OCI-LY7 (cell line): ENCODE data around the gene BBLN. TPM values are rescaled to one million over a fixed set of nuclear protein-coding genes. Genes with fewer than 3 reads are reported as not detected.

ENCODE experiments used
- BruUV-seq: library from RNA; stranded (reverse); fragments of 400-500 nt; replicated peaks from 2 replicates; lab custom pipeline; 2021; lab: Mats Ljungman, UMichigan
- CTCF ChIA-PET: fragments of 300-600 bp; sonication (Branson Sonifier 250); formaldehyde crosslinking; loops from one replicate; lab custom pipeline; 2022; ENCODE audit warnings: antibody characterized with exemption; ENCODE audit not compliant: unreplicated experiment; lab: Charles Lee
- POLR2A ChIA-PET: fragments of 300-600 bp; sonication (Branson Sonifier 250); formaldehyde crosslinking; loops from one replicate; lab custom pipeline; 2022; ENCODE audit warnings: antibody characterized with exemption; lab: Charles Lee
- DNase-seq: peaks from one replicate; pipeline ENCODE4 v3.0.0-alpha.2; 2015; ENCODE audit warnings: low spot score
- H2AFZ ChIP-seq: fragments of 200-600 bp; sonication (generic), shearing (Covaris generic); 2 replicates; pipeline ENCODE4 v1.6.1; 2014; ENCODE audit warnings: mild to moderate bottlenecking, antibody characterized with exemption, low read length, moderate library complexity
- H3K27ac ChIP-seq: fragments of 200-600 bp; sonication (generic); 2 replicates; pipeline ENCODE4 v1.5.1; 2014; ENCODE audit warnings: mixed run types, low read depth, mild to moderate bottlenecking, moderate library complexity, low read length, inconsistent platforms; ENCODE audit not compliant: poor library complexity, severe bottlenecking
- H3K36me3 ChIP-seq: fragments of 200-600 bp; sonication (generic); 2 replicates; pipeline ENCODE4 v1.6.1; 2014; ENCODE audit warnings: mild to moderate bottlenecking, antibody characterized with exemption, low read length, moderate library complexity, mixed read lengths; ENCODE audit not compliant: insufficient read depth
- H3K4me1 ChIP-seq: fragments of 200-600 bp; sonication (generic); 2 replicates; pipeline ENCODE4 v1.5.1; 2014; ENCODE audit warnings: mild to moderate bottlenecking, low read length; ENCODE audit not compliant: insufficient read depth, poor library complexity, severe bottlenecking
- H3K4me2 ChIP-seq: fragments of 200-600 bp; sonication (generic); 2 replicates; pipeline ENCODE4 v1.6.1; 2014; ENCODE audit warnings: mild to moderate bottlenecking, low read length
- H3K4me3 ChIP-seq: fragments of 200-600 bp; sonication (generic); 2 replicates; pipeline ENCODE4 v1.5.1; 2014; ENCODE audit warnings: mild to moderate bottlenecking, low read depth, low read length; ENCODE audit not compliant: poor library complexity, severe bottlenecking
- H3K79me2 ChIP-seq: fragments of 200-600 bp; sonication (generic); 2 replicates; pipeline ENCODE4 v1.6.1; 2016; ENCODE audit warnings: low read depth, mild to moderate bottlenecking, low read length, moderate library complexity, mixed read lengths; ENCODE audit not compliant: insufficient read depth
- H3K9me2 ChIP-seq: fragments of 200-600 bp; sonication (generic); 2 replicates; pipeline ENCODE4 v1.6.1; 2016; ENCODE audit warnings: mild to moderate bottlenecking, low read length, mixed read lengths; ENCODE audit not compliant: insufficient read depth
- H3K9me3 ChIP-seq: fragments of 200-600 bp; sonication (generic); 2 replicates; pipeline ENCODE4 v1.6.1; 2014; ENCODE audit warnings: mild to moderate bottlenecking, mixed run types, low read length, mixed read lengths
- H4K20me1 ChIP-seq: fragments of 200-600 bp; sonication (generic); 2 replicates; pipeline ENCODE4 v1.6.1; 2014; ENCODE audit warnings: mild to moderate bottlenecking, antibody characterized with exemption, low read length, moderate library complexity, mixed read lengths; ENCODE audit not compliant: insufficient read depth
- EZH2phosphoT487 ChIP-seq: fragments of 200-600 bp; sonication (generic); IDR thresholded peaks from 2 replicates; pipeline ENCODE4 v1.6.1; 2018; ENCODE audit warnings: low read depth, borderline replicate concordance, mild to moderate bottlenecking, mixed run types, antibody characterized with exemption, low read length, moderate library complexity, mixed read lengths
- intact Hi-C: fragments of 100-400 bp; cut with micrococcal nuclease; formaldehyde crosslinking; loops from one replicate; pipeline ENCODE4 v1.10.0; 2022; ENCODE audit not compliant: unreplicated experiment
- total RNA-seq, 2 experiments: library from RNA; depleted of rRNA in 1 of 2; stranded (reverse); fragments of >200 nt in 1 of 2; shearing (Covaris generic) in 1 of 2; gene quantifications; 2 replicates each; pipeline ENCODE4 v1.2.3, GENCODE V29; 2014 to 2022
- TF ChIP-seq, protein P1 (sequence below): fragments of 200-600 bp; sonication (generic); conservative IDR thresholded peaks from 2 replicates; pipeline ENCODE4 v1.5.1; 2014; ENCODE audit warnings: mild to moderate bottlenecking, antibody characterized with exemption, low read length, moderate library complexity, mixed read lengths

BBLN gene
- total RNA-seq, 2 experiments from 2014 or later, result 66.9 to 104 TPM

DNA sequence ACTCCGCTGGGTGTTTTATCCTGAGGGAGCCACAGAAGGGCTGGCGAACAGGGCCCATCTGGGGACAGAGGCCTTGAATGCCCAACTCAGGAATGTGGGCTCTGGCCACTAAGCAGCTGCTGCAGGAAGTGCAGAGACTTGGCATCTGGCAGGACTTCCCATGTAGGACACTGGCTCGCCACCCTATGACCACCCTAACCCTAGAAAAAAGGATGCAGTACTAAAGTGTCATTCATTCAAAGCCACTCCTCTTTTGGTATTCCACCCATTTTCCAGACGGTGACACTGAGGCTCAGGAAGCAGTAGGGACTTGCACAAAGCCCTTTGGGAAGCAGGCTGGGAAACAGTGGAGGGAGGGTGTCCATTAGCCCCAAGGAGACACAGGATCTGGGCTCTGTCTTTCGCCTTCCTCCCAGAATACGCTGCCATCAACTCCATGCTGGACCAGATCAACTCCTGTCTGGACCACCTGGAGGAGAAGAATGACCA is 3.0 kb downstream of the BBLN start:
- no peak for DNase-seq
- no peak overlapping the region for H2AFZ ChIP-seq
- ChIA-PET CTCF (no interaction called here), POLR2A (no interaction called here)
- no peaks in the 10 kb centered on the region for H3K9me3 ChIP-seq
- no peak overlapping the region for H3K27ac ChIP-seq
- no peaks in the 10 kb centered on the region for H3K9me2 ChIP-seq
- BruUV-seq, result no TSS peak
- TF ChIP-seq EZH2phosphoT487, result no peak
- TF ChIP-seq, protein P1, sequence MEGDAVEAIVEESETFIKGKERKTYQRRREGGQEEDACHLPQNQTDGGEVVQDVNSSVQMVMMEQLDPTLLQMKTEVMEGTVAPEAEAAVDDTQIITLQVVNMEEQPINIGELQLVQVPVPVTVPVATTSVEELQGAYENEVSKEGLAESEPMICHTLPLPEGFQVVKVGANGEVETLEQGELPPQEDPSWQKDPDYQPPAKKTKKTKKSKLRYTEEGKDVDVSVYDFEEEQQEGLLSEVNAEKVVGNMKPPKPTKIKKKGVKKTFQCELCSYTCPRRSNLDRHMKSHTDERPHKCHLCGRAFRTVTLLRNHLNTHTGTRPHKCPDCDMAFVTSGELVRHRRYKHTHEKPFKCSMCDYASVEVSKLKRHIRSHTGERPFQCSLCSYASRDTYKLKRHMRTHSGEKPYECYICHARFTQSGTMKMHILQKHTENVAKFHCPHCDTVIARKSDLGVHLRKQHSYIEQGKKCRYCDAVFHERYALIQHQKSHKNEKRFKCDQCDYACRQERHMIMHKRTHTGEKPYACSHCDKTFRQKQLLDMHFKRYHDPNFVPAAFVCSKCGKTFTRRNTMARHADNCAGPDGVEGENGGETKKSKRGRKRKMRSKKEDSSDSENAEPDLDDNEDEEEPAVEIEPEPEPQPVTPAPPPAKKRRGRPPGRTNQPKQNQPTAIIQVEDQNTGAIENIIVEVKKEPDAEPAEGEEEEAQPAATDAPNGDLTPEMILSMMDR, result no peak
- peaks cover 4% of the 10 kb centered on the region; the same call in 1 of the 2 replicates for H3K79me2 ChIP-seq
- intact Hi-C loops, result no loop called here
- H3K4me1 ChIP-seq, result peaks cover 14% of the 10 kb centered on the region
- peaks cover 54% of the 10 kb centered on the region for H3K36me3 ChIP-seq
- H3K4me2 ChIP-seq, result no peak overlapping the region
- no peaks in the 10 kb centered on the region for H4K20me1 ChIP-seq
- H3K4me3 ChIP-seq, result no peak overlapping the region

DNA sequence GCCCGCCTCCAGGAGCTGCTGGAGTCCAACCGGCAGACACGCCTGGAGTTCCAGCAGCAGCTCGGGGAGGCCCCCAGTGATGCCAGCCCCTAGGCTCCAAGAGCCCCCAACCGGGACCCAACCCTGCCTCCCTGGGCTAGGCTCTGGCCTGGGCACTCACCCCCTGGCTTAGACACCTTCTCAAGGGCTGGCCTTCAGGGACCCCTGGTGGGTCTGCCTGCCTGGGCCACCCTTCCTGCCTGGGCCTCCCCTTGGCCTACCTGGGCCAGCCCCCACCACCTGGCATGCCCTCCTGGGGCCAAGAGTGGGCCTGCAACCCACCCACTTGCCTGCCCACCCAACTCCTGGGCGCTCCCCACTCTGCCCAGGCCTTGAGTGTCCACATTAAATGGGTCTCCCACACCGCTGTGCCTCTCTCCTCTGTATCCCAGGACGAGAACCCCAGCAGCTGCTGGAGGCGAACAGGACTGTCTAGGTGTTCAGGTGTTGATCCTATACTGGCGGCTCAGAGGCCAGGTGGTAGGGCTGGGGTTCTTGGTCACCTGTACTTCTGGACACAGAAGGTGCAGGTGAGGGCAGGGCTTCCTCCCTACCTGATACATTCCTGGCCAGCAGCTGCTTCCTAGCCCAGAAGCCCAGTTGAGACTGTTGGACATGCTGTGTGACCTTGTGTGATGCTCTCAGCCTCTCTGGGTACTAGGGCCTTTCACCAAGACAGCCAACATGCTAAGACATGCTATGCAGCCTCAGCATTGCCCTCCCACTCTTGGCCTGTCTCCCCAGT is 3.6 kb downstream of the BBLN start:
- peaks cover 59% of the 10 kb centered on the region for H3K36me3 ChIP-seq
- TSS peak; percentile 64 for BruUV-seq
- CTCF ChIA-PET, result no interaction called here

More for the DNA sequence above, 3.6 kb downstream of the BBLN start:
- H3K9me2 ChIP-seq, result no peaks in the 10 kb centered on the region
- POLR2A ChIA-PET, result interaction anchor here (0.6 kb wide), 1 partner anchor 591 kb away, joined by 3 read pairs; no protein-coding TSS in a partner anchor
- intact Hi-C loops, result no loop called here
- no peak overlapping the region for H3K27ac ChIP-seq
- no peak overlapping the region for H3K4me3 ChIP-seq
- TF ChIP-seq EZH2phosphoT487, result no peak
- TF ChIP-seq, protein P1, result no peak
- no peak overlapping the region for H3K4me2 ChIP-seq
- H3K4me1 ChIP-seq, result peaks cover 14% of the 10 kb centered on the region
- H2AFZ ChIP-seq, result no peak overlapping the region
- no peaks in the 10 kb centered on the region for H3K9me3 ChIP-seq
- H3K79me2 ChIP-seq, result peaks cover 4% of the 10 kb centered on the region; the same call in 1 of the 2 replicates
- DNase-seq, result no peak
- no peaks in the 10 kb centered on the region for H4K20me1 ChIP-seq
